GM23248 (cell line): ENCODE measurements around the gene CACNA1B.

ENCODE experiments used
- EZH2 ChIP-seq: fragments of 200-600 bp; sonication (generic); IDR thresholded peaks from 2 replicates; pipeline ENCODE4 v1.6.1; 2018; ENCODE audit warnings: antibody characterized with exemption, mild to moderate bottlenecking; ENCODE audit not compliant: insufficient read depth, poor library complexity, severe bottlenecking
- EZH2phosphoT487 ChIP-seq: fragments of 200-600 bp; sonication (generic); IDR thresholded peaks from 2 replicates; pipeline ENCODE4 v1.6.1; 2018; ENCODE audit warnings: antibody characterized with exemption, moderate library complexity, mild to moderate bottlenecking, low read depth; ENCODE audit not compliant: insufficient read depth

GRCh38 chr9:137973829-137974416 lies 96.3 kb downstream of the CACNA1B start:
- TF ChIP-seq EZH2 (no peak), EZH2phosphoT487 (no peak)
